ENCODE data around the gene PPP2R5D.

Gene PPP2R5D

GRCh38 chr6:42968783-42969182 lies 15.6 kb upstream of the PPP2R5D start:
- Histone ChIP-seq H3K27me3 (ENCODE audit: insufficient read depth, low read length) (no peaks in the 10 kb centered on the region), H3K4me3 (ENCODE audit: low read length) (no peak overlapping the region), H2AFZ (ENCODE audit: low read depth, low read length) (no peak overlapping the region), H3K4me1 (ENCODE audit: insufficient read depth, low read length) (no peaks in the 10 kb centered on the region), H3K9me3 (ENCODE audit: low read length) (no peaks in the 10 kb centered on the region), H3K36me3 (ENCODE audit: insufficient read depth, low read length) (peaks cover 32% of the 10 kb centered on the region)

- Histone ChIP-seq H3K4me1 (ENCODE audit: insufficient read depth, low read length) (no peaks in the 10 kb centered on the region), H3K9me3 (ENCODE audit: low read length) (no peaks in the 10 kb centered on the region), H2AFZ (ENCODE audit: low read depth, low read length) (no peak overlapping the region), H3K36me3 (ENCODE audit: insufficient read depth, low read length) (peaks cover 31% of the 10 kb centered on the region), H3K27me3 (ENCODE audit: insufficient read depth, low read length) (no peaks in the 10 kb centered on the region), H3K4me3 (ENCODE audit: low read length) (no peak overlapping the region)
These were observed 14.9 kb upstream of the PPP2R5D start for GRCh38 chr6:42969431-42969830.

GRCh38 chr6:42969934-42970333 lies 14.4 kb upstream of the PPP2R5D start:
- Histone ChIP-seq H3K27me3 (ENCODE audit: insufficient read depth, low read length) (no peaks in the 10 kb centered on the region), H3K4me1 (ENCODE audit: insufficient read depth, low read length) (no peaks in the 10 kb centered on the region), H3K9me3 (ENCODE audit: low read length) (no peaks in the 10 kb centered on the region), H2AFZ (ENCODE audit: low read depth, low read length) (no peak overlapping the region), H3K36me3 (ENCODE audit: insufficient read depth, low read length) (peaks cover 27% of the 10 kb centered on the region), H3K4me3 (ENCODE audit: low read length) (no peak overlapping the region)

- Histone ChIP-seq H3K9me3 (ENCODE audit: low read length) (no peaks in the 10 kb centered on the region), H3K36me3 (ENCODE audit: insufficient read depth, low read length) (peaks cover 20% of the 10 kb centered on the region), H3K4me1 (ENCODE audit: insufficient read depth, low read length) (no peaks in the 10 kb centered on the region), H3K27me3 (ENCODE audit: insufficient read depth, low read length) (no peaks in the 10 kb centered on the region), H2AFZ (ENCODE audit: low read depth, low read length) (no peak overlapping the region), H3K4me3 (ENCODE audit: low read length) (no peak overlapping the region)
These were observed 13.3 kb upstream of the PPP2R5D start for GRCh38 chr6:42970871-42971612.

GRCh38 chr6:42971746-42972327 lies 12.5 kb upstream of the PPP2R5D start:
- H2AFZ ChIP-seq (ENCODE audit: low read depth, low read length): no peak overlapping the region
- H3K36me3 ChIP-seq (ENCODE audit: insufficient read depth, low read length): peaks cover 13% of the 10 kb centered on the region
- no peaks in the 10 kb centered on the region for H3K27me3 ChIP-seq (ENCODE audit: insufficient read depth, low read length)
- H3K4me3 ChIP-seq (ENCODE audit: low read length): no peak overlapping the region
- H3K9me3 ChIP-seq (ENCODE audit: low read length): no peaks in the 10 kb centered on the region
- no peaks in the 10 kb centered on the region for H3K4me1 ChIP-seq (ENCODE audit: insufficient read depth, low read length)

GRCh38 chr6:42973926-42974325 lies 10.4 kb upstream of the PPP2R5D start:
- Histone ChIP-seq H3K9me3 (ENCODE audit: low read length) (no peaks in the 10 kb centered on the region), H3K4me3 (ENCODE audit: low read length) (no peak overlapping the region), H3K27me3 (ENCODE audit: insufficient read depth, low read length) (no peaks in the 10 kb centered on the region), H3K4me1 (ENCODE audit: insufficient read depth, low read length) (peaks cover 5% of the 10 kb centered on the region), H3K36me3 (ENCODE audit: insufficient read depth, low read length) (peaks cover 7% of the 10 kb centered on the region), H2AFZ (ENCODE audit: low read depth, low read length) (no peak overlapping the region)

GRCh38 chr6:42974919-42975505 lies 9.4 kb upstream of the PPP2R5D start:
- H3K4me3 ChIP-seq (ENCODE audit: low read length): no peak overlapping the region
- no peaks in the 10 kb centered on the region for H3K27me3 ChIP-seq (ENCODE audit: insufficient read depth, low read length)
- H3K4me1 ChIP-seq (ENCODE audit: insufficient read depth, low read length): peaks cover 12% of the 10 kb centered on the region
- no peak overlapping the region for H2AFZ ChIP-seq (ENCODE audit: low read depth, low read length)
- H3K9me3 ChIP-seq (ENCODE audit: low read length): no peaks in the 10 kb centered on the region
- H3K36me3 ChIP-seq (ENCODE audit: insufficient read depth, low read length): peaks cover 7% of the 10 kb centered on the region

GRCh38 chr6:42978487-42978838 lies 5.9 kb upstream of the PPP2R5D start:
- peaks cover 13% of the 10 kb centered on the region for H3K4me1 ChIP-seq (ENCODE audit: insufficient read depth, low read length)
- H3K27me3 ChIP-seq (ENCODE audit: insufficient read depth, low read length): no peaks in the 10 kb centered on the region
- no peaks in the 10 kb centered on the region for H3K9me3 ChIP-seq (ENCODE audit: low read length)
- peaks cover 7% of the 10 kb centered on the region for H3K36me3 ChIP-seq (ENCODE audit: insufficient read depth, low read length)
- H2AFZ ChIP-seq (ENCODE audit: low read depth, low read length): no peak overlapping the region
- peak overlapping the region; percentile 52 for H3K4me3 ChIP-seq (ENCODE audit: low read length)

- Histone ChIP-seq H2AFZ (ENCODE audit: low read depth, low read length) (peak within 1 kb of the TSS; percentile 2), H3K4me1 (ENCODE audit: insufficient read depth, low read length) (peaks cover 13% of the 10 kb centered on the region), H3K27me3 (ENCODE audit: insufficient read depth, low read length) (no peaks in the 10 kb centered on the region), H3K9me3 (ENCODE audit: low read length) (no peaks in the 10 kb centered on the region), H3K36me3 (ENCODE audit: insufficient read depth, low read length) (peaks cover 2% of the 10 kb centered on the region), H3K4me3 (ENCODE audit: low read length) (peak within 1 kb of the TSS; percentile 52)
These were observed 5.4 kb upstream of the PPP2R5D start, which contains the start of gene PEX6 for GRCh38 chr6:42978839-42979522. Gene PEX6, minus strand, starts transcription at chr6:42979181. Its CDS starts 31 bp downstream, at chr6:42979150.

- Histone ChIP-seq H2AFZ (ENCODE audit: low read depth, low read length) (peak overlapping the region; percentile 2), H3K4me3 (ENCODE audit: low read length) (peak overlapping the region; percentile 52), H3K9me3 (ENCODE audit: low read length) (no peaks in the 10 kb centered on the region), H3K36me3 (ENCODE audit: insufficient read depth, low read length) (no peaks in the 10 kb centered on the region), H3K27me3 (ENCODE audit: insufficient read depth, low read length) (no peaks in the 10 kb centered on the region), H3K4me1 (ENCODE audit: insufficient read depth, low read length) (peaks cover 13% of the 10 kb centered on the region)
These were observed 4.7 kb upstream of the PPP2R5D start for GRCh38 chr6:42979523-42980177.

- H3K36me3 ChIP-seq (ENCODE audit: insufficient read depth, low read length): peaks cover under 1% of the 10 kb centered on the region
- H3K4me1 ChIP-seq (ENCODE audit: insufficient read depth, low read length): peaks cover 19% of the 10 kb centered on the region
- no peak overlapping the region for H3K4me3 ChIP-seq (ENCODE audit: low read length)
- H3K9me3 ChIP-seq (ENCODE audit: low read length): no peaks in the 10 kb centered on the region
- no peaks in the 10 kb centered on the region for H3K27me3 ChIP-seq (ENCODE audit: insufficient read depth, low read length)
- no peak overlapping the region for H2AFZ ChIP-seq (ENCODE audit: low read depth, low read length)
These were observed 2.5 kb upstream of the PPP2R5D start for GRCh38 chr6:42981836-42982235.

- no peak overlapping the region for H2AFZ ChIP-seq (ENCODE audit: low read depth, low read length)
- H3K36me3 ChIP-seq (ENCODE audit: insufficient read depth, low read length): peaks cover 23% of the 10 kb centered on the region
- no peaks in the 10 kb centered on the region for H3K9me3 ChIP-seq (ENCODE audit: low read length)
- peaks cover 7% of the 10 kb centered on the region for H3K4me1 ChIP-seq (ENCODE audit: insufficient read depth, low read length)
- no peaks in the 10 kb centered on the region for H3K27me3 ChIP-seq (ENCODE audit: insufficient read depth, low read length)
- peak overlapping the region; percentile 67 for H3K4me3 ChIP-seq (ENCODE audit: low read length)
These were observed 630 bp downstream of the PPP2R5D start for GRCh38 chr6:42984924-42985475.
